DOHH2 (cell line): ENCODE data around the gene EPHA4.

ENCODE experiments used
- H3F3A ChIP-seq: fragments of 200-600 bp; sonication (generic), shearing (Covaris generic); 2 replicates; pipeline ENCODE4 v1.6.0; 2016; ENCODE audit warnings: antibody characterized with exemption, mild to moderate bottlenecking; ENCODE audit not compliant: control insufficient read depth, insufficient read depth
- H3K27ac ChIP-seq: fragments of 200-600 bp; sonication (generic); 2 replicates; pipeline ENCODE4 v1.5.1; 2014; ENCODE audit warnings: low read depth, mild to moderate bottlenecking, low read length, moderate library complexity
- H3K27me3 ChIP-seq: fragments of 200-600 bp; sonication (generic); 2 replicates; pipeline ENCODE4 v1.6.1; 2014; ENCODE audit warnings: mild to moderate bottlenecking, low read length, mixed read lengths; ENCODE audit not compliant: control insufficient read depth
- H3K36me3 ChIP-seq: fragments of 200-600 bp; sonication (generic); 2 replicates; pipeline ENCODE4 v1.6.1; 2014; ENCODE audit warnings: mild to moderate bottlenecking, low read length, moderate library complexity, mixed read lengths; ENCODE audit not compliant: control insufficient read depth
- H3K4me1 ChIP-seq: fragments of 200-600 bp; sonication (generic); 2 replicates; pipeline ENCODE4 v1.6.1; 2014; ENCODE audit warnings: mild to moderate bottlenecking, low read length, mixed read lengths; ENCODE audit not compliant: control insufficient read depth
- H3K4me2 ChIP-seq: fragments of 200-600 bp; sonication (generic); 2 replicates; pipeline ENCODE4 v1.6.0; 2014; ENCODE audit warnings: mild to moderate bottlenecking, low read length, moderate library complexity
- H3K4me3 ChIP-seq: fragments of 200-600 bp; sonication (generic); 2 replicates; pipeline ENCODE4 v1.5.1; 2014; ENCODE audit warnings: mild to moderate bottlenecking, low read length, mixed read lengths
- H3K79me2 ChIP-seq: fragments of 200-600 bp; sonication (generic); 2 replicates; pipeline ENCODE4 v1.6.1; 2014; ENCODE audit warnings: mild to moderate bottlenecking, low read length, mixed read lengths; ENCODE audit not compliant: control insufficient read depth
- H3K9me2 ChIP-seq: fragments of 200-600 bp; sonication (generic); replicated peaks from 2 replicates; pipeline ENCODE4 v1.6.1; 2014; ENCODE audit warnings: mild to moderate bottlenecking, low read length, mixed read lengths; ENCODE audit not compliant: control insufficient read depth
- H3K9me3 ChIP-seq: fragments of 200-600 bp; sonication (generic); 2 replicates; pipeline ENCODE4 v1.6.1; 2014; ENCODE audit warnings: antibody characterized with exemption, low read length, mixed read lengths; ENCODE audit not compliant: control insufficient read depth, insufficient read depth
- H4K20me1 ChIP-seq: fragments of 200-600 bp; sonication (generic); 2 replicates; pipeline ENCODE4 v1.6.0; 2014; ENCODE audit warnings: low read depth, mild to moderate bottlenecking, antibody characterized with exemption, low read length, moderate library complexity; ENCODE audit not compliant: control insufficient read depth, insufficient read depth
- EZH2phosphoT487 ChIP-seq: fragments of 200-600 bp; sonication (generic); IDR thresholded peaks from 2 replicates; pipeline ENCODE4 v1.6.1; 2017; ENCODE audit warnings: borderline replicate concordance, mild to moderate bottlenecking, antibody characterized with exemption, low read length, moderate library complexity, mixed read lengths
- TF ChIP-seq, protein P1 (sequence below): fragments of 200-600 bp; sonication (generic); IDR thresholded peaks from one replicate; pipeline ENCODE4 v1.5.1; 2014; ENCODE audit warnings: antibody characterized with exemption, mild to moderate bottlenecking, low read depth, low read length; ENCODE audit not compliant: poor library complexity, severe bottlenecking

EPHA4 gene

DNA sequence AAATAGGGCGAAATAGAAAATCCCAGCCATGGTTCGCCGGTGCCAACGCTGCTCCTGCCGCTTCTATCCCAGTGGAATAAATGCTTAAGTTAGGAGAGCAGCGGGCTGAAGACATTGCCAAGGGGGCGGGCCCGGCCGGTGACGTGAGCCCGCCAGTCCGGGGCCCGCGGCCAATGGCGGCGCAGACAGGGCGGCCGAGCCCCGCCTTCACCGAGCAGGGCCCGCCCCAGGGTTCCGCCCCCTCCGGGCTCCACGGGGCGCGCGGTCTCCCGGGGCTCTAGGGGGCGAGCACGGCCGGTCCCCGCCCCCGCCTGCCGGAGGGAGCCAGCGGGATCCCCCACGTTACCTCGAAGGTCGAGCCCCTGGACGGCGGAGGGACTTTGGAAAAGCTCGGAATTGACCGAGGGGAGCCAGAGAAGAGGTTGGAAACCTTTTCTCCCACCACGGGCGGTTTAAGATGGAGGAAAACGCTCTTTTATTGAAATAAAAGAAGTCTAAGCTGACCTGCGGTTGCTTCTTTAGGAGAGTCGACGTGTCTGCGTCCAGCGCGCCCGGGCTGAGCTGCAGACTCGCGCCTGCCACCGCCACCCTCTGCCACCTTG is at the start of gene EPHA4:
Gene EPHA4 (minus strand): TSS at position 86 of the 602 bp plus-strand sequence. CDS start 56 bp downstream, at position 30.
- Histone ChIP-seq H3K27me3 (peaks cover 16% of the 10 kb centered on the region), H3K4me1 (peaks cover 10% of the 10 kb centered on the region)

DNA sequence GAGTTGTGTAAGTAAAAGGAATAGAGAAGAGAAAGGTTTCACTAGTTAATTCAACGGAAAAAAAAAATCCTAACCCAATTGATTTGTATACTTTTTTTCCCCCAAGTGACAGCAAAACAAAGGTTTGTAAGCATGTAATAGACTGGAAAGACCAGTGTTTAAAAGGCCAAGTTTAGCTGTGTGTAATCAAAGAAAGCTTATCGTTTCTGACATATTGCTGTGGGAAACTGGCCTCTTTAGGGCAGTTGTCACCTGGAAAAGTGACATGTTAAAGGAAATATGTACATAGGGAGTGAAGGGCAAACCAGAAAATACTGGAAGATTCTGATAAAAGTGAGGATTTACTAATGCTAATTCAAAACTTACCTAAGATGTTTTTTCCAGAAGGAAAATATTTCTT is 45.9 kb upstream of the EPHA4 start:
- H4K20me1 ChIP-seq: no peaks in the 10 kb centered on the region
- H3K79me2 ChIP-seq: no peaks in the 10 kb centered on the region
- TF ChIP-seq, protein P1, sequence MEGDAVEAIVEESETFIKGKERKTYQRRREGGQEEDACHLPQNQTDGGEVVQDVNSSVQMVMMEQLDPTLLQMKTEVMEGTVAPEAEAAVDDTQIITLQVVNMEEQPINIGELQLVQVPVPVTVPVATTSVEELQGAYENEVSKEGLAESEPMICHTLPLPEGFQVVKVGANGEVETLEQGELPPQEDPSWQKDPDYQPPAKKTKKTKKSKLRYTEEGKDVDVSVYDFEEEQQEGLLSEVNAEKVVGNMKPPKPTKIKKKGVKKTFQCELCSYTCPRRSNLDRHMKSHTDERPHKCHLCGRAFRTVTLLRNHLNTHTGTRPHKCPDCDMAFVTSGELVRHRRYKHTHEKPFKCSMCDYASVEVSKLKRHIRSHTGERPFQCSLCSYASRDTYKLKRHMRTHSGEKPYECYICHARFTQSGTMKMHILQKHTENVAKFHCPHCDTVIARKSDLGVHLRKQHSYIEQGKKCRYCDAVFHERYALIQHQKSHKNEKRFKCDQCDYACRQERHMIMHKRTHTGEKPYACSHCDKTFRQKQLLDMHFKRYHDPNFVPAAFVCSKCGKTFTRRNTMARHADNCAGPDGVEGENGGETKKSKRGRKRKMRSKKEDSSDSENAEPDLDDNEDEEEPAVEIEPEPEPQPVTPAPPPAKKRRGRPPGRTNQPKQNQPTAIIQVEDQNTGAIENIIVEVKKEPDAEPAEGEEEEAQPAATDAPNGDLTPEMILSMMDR: no peak
- TF ChIP-seq EZH2phosphoT487: no peak
- no peaks in the 10 kb centered on the region for H3K9me3 ChIP-seq
- no peaks in the 10 kb centered on the region for H3K4me1 ChIP-seq
- no peaks in the 10 kb centered on the region for H3F3A ChIP-seq
- H3K27me3 ChIP-seq: no peaks in the 10 kb centered on the region
- no peaks in the 10 kb centered on the region for H3K36me3 ChIP-seq
- H3K4me2 ChIP-seq: no peak overlapping the region
- no peaks in the 10 kb centered on the region for H3K9me2 ChIP-seq
- H3K27ac ChIP-seq: no peak overlapping the region
- no peak overlapping the region for H3K4me3 ChIP-seq

More for the DNA sequence above, at the start of gene EPHA4:
- Histone ChIP-seq H3K36me3 (no peaks in the 10 kb centered on the region), H3K79me2 (no peaks in the 10 kb centered on the region), H3K4me3 (no peak within 1 kb of the TSS), H3K27ac (no peak within 1 kb of the TSS), H3K9me2 (no peaks in the 10 kb centered on the region), H4K20me1 (no peaks in the 10 kb centered on the region), H3F3A (no peaks in the 10 kb centered on the region), H3K9me3 (peaks cover 9% of the 10 kb centered on the region; the same call in 1 of the 2 replicates), H3K4me2 (no peak within 1 kb of the TSS)
- no peak for TF ChIP-seq EZH2phosphoT487
- TF ChIP-seq, protein P1: no peak

DNA sequence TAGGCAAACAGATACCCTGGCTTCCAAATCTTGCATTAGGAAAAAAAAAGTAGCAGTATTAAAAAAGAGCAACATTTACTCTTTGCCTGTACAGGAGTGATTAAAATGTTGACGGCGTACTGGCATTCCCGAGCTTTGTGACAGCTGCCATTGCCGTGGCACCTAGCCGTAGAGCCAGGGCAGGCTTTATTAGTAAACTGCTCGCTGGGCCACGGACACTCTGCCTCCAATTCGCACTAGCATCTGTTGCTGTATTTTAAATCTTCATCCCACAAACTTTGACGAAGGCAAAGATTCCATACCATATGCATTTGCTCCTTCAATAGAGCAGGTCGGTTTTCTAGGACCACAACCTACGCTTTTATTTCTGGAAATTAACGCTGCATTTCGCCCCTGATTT is 44.5 kb upstream of the EPHA4 start:
- Histone ChIP-seq H3K79me2 (no peaks in the 10 kb centered on the region), H4K20me1 (no peaks in the 10 kb centered on the region), H3K4me1 (no peaks in the 10 kb centered on the region), H3K4me3 (no peak overlapping the region), H3K4me2 (no peak overlapping the region), H3K27ac (no peak overlapping the region), H3K9me2 (no peaks in the 10 kb centered on the region), H3K36me3 (no peaks in the 10 kb centered on the region), H3F3A (no peaks in the 10 kb centered on the region), H3K9me3 (no peaks in the 10 kb centered on the region), H3K27me3 (no peaks in the 10 kb centered on the region)
- TF ChIP-seq, protein P1: no peak

DNA sequence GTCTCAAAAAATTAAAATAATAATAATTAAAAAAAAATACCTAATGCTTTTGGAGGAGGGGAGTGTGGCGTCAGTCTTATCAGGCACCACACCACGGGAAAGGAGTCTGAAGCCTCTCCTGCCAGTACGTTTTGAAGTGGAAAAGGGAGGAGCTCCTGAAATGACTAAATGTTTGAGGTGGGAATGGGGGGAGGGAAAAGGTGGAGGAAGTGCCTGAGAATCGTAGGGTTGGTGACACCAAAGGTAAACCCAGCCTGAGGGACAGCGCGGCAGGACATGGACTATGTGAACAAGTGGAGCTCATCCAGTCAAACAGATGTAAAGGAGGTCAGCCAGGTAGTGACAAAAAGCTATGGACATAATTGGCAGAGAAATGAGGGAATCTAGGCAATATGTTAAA is 42.2 kb upstream of the EPHA4 start:
- no peak for TF ChIP-seq EZH2phosphoT487
- TF ChIP-seq, protein P1: no peak
- Histone ChIP-seq H3K4me3 (no peak overlapping the region), H3K27me3 (no peaks in the 10 kb centered on the region), H3K36me3 (no peaks in the 10 kb centered on the region), H3K4me2 (no peak overlapping the region), H3K27ac (no peak overlapping the region), H3K9me2 (no peaks in the 10 kb centered on the region), H3F3A (no peaks in the 10 kb centered on the region), H3K4me1 (no peaks in the 10 kb centered on the region), H4K20me1 (no peaks in the 10 kb centered on the region), H3K9me3 (no peaks in the 10 kb centered on the region), H3K79me2 (no peaks in the 10 kb centered on the region)
